GM18517 (cell line): ENCODE results near the gene SUN1.
"Not testable (repeated sequence)": the region's sequence is repeated elsewhere in the genome, so short reads cannot be mapped to it uniquely, and the experiment has no call there.

Experiments used
- ATAC-seq: cut with Tn5 transposase; IDR thresholded peaks from one replicate; pipeline ENCODE4 v1.9.1; 2021; ENCODE audit warnings: mild to moderate bottlenecking, moderate library complexity; ENCODE audit not compliant: unreplicated experiment

SUN1 gene

GRCh38 chr7:916291-916941, 84.1 kb downstream of the SUN1 start:
- no peak for ATAC-seq

DNA sequence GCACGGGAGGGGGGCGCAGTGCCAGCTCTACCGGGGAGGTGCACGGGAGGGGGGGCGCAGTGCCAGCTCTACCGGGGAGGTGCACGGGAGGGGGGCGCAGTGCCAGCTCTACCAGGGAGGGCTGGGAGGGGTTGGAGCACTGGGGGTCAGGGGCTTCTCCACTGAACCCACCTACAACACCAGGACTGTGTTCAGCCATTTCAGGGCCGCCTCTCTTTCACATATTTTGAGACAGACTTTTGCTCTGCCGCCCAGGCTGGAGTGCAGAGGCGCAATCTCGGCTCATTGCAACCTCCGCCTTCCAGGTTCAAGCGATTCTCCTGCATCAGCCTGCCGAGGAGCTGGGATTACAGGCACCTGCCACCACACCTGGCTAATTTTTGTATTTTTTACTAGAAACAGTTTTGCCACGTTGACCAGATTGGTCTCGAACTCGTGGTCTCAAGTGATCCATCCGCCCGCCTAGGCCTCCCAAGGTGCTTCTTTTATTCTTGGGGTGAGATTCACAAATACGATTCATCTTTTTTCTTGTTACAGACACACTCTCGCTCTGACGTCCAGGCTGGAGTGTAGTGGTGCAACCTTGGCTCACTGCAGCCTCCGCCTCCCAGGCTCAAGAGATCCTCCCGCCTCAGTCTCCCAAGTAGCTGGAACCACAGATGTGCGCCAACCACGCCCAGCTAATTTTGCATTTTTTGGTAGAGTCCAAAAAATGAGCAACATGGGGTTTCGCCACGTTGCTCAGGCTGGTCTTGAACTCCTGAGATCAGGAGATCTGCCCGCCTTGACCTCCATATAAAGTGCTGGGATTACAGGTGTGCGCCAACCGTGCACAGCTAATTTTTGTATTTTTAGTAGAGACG, 85.2 kb downstream of the SUN1 start:
- ATAC-seq = no peak

- no peak for ATAC-seq
Observed at GRCh38 chr7:918118-918425, 85.8 kb downstream of the SUN1 start.

DNA sequence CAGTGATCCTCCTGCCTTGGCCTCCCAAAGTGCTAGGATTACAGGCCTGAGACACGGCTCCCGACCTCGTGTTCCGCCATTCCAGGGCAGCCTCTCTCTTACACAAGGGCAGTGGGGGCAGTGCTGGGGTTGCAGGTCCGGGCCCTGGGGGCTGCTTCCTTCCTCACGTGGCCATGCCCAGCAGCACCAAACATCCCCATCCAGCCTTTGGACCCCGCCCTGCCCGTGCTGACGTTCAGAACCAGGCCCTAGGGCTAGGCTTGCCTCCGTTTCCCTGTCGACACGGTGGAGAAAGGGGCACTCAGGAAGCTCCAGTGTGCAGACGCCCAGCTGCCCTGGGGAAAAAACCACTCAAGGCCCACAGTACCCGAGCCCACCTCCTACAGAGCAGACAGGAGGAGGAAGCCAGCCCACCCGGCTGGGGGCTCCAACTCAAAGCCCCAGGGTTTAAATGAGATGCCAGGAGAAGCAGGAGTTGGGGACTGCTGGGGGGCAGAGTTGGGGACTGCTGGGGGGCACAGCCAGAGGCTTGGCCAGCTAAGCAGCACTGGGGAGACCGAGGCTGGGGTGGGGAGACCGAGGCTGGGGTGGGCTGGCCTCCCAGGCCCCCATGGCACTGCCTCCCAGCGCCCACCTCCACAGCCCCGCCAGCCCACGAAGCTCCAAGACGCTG, 86.3 kb downstream of the SUN1 start:
- no peak for ATAC-seq

DNA sequence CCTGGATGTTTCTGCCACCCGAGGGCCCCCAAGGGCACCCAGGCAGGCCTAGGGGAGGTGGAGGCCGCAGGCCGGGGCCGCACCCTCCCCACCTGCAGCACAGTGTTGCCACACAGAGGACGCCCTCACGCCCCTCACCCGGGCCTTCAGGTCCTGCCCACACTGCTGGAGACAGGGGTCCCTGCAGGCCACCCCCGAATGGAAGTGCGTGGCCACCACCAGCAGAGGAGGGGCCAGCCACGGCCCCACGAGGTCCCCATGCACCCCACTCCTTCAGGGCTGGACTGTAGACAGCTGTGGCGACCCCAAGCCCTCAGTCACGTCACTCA, 86.8 kb downstream of the SUN1 start:
- ATAC-seq = no peak

GRCh38 chr7:919924-920341, 87.7 kb downstream of the SUN1 start:
- ATAC-seq = no peak

DNA sequence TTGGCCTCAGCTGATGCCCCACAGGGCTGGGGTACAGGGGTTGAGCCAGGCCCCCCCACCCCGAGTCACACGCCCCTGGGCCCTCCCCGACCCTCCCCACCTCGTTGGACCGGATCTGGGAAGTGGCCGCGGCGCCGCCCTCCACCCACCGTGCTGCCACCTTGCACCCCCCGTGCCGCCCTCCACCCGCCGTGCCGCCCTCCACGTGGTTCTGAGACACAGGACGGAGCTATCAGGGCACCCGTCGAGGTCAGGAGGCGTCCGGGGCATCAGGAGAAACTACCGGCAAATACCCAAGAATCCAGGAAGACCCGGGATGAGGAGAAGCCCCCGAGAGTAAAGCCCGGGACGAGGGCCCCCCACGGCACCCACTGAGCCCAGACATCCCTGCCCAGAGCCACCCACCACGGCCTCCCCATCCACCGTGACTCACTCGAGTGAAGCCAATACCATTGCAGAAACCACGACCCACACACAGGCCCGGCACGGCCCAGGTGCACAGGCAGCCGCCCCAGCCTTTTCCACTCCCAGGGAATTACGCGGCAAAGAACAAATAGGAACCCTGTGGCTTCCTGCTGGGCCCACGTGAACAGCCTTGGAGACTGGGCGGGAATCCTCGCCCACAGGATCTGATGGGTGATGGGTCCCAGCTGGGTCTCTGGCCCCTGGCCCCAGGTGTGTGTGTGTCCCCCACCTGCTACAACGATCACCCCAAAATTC, 88.2 kb downstream of the SUN1 start:
- ATAC-seq = no peak

- no peak for ATAC-seq
Observed at GRCh38 chr7:921071-921461, 88.8 kb downstream of the SUN1 start.

GRCh38 chr7:921581-922333, 89.5 kb downstream of the SUN1 start:
- ATAC-seq = no peak

GRCh38 chr7:922334-923107, 90.2 kb downstream of the SUN1 start:
- ATAC-seq = no peak

DNA sequence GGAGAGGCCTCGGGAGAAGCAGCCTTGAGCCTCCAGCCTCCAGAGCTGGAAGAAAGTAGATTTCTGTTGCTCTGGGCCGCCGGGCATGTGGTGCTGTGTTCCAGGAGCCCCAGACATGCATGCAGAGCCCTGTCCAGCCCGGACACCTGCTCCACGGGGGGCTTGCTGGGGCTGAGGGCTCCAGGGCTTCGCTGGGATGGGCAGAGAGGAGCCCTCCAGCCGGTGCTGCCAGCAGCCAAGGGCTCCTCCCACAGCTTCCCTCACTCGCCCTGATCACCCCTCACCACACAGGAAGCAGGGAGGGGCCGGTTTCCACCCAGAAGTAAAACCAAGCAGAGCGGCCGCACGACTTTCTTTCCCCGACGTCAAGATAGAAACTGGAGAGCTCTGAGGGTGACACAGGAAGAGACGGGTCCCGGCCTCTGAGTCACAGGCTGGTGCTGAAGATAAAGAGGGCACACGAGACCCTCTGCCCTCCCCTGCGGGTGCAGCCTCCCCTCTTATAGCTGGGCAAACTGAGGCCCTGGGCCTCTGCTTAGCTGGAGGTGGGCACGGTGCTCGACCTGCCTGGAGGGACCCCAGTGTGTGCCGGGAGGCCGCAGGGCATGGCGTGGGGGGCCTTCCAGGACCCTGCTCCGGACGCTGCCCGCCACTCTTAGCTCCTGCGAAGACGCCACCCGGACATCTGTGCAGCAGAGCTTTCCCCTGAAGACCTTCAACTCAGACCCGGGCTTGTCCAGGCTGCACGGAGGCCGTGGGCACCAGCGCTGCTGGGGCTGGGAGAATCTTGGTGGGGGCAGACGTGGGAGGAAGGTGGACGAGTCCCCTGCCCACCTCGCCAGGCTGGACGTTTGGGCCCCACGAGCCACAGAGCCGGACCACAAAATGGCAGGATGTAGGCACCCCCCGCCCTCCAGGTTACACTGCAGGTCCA, 91.1 kb downstream of the SUN1 start:
- ATAC-seq = peak; percentile 72

DNA sequence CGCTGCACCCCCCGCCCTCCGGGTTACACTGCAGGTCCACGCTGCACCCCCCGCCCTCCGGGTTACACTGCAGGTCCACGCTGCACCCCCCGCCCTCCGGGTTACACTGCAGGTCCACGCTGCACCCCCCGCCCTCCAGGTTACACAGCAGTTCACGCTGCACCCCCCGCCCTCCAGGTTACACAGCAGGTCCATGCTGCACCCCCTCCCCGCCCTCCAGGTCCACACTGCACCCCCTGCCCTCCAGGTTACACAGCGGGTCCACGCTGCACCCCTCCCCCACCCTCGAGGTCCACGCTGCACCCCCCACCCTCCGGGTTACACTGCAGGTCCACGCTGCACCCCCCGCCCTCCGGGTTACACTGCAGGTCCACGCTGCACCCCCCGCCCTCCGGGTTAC, 91.8 kb downstream of the SUN1 start:
- not testable (repeated sequence) for ATAC-seq
